Natural killer cell (primary cell): Measurements from ENCODE around the gene MPST. TPM values are rescaled to one million over a fixed set of nuclear protein-coding genes. Genes with fewer than 3 reads are reported as not detected.

Experiments
- ATAC-seq, 3 donors: fragments of 150-1000 bp in 2 of 3; fragments of 200-7000 bp in 1 of 3; cut with Tn5 transposase; 1 replicate in 1 of 3; 2 replicates in 2 of 3; pipeline ENCODE4 v1.10.0; 2021; ENCODE audit warnings: mild to moderate bottlenecking in 2 of 3, moderate library complexity in 2 of 3
- DNase-seq, 2 donors: peaks; one replicate each; pipeline versions ENCODE4 v3.0.0 to v3.0.0-alpha.2; 2013 to 2021; ENCODE audit warnings: mixed read lengths in 1 of 2
- H3K27ac ChIP-seq: one replicate; pipeline ENCODE4 v1.5.1; 2013; ENCODE audit warnings: mild to moderate bottlenecking, low read length
- H3K27me3 ChIP-seq: one replicate; pipeline ENCODE4 v1.6.1; 2013; ENCODE audit warnings: low read length; ENCODE audit not compliant: control insufficient read depth, insufficient read depth
- H3K36me3 ChIP-seq: one replicate; pipeline ENCODE4 v1.6.1; 2013; ENCODE audit warnings: low read length; ENCODE audit not compliant: control insufficient read depth, insufficient read depth
- H3K4me1 ChIP-seq: one replicate; pipeline ENCODE4 v1.6.1; 2013; ENCODE audit warnings: low read length; ENCODE audit not compliant: control insufficient read depth, insufficient read depth
- H3K4me3 ChIP-seq: one replicate; pipeline ENCODE4 v1.5.1; 2013; ENCODE audit warnings: low read length
- H3K9me3 ChIP-seq: one replicate; pipeline ENCODE4 v1.6.1; 2013; ENCODE audit warnings: low read length; ENCODE audit not compliant: control insufficient read depth, insufficient read depth
- H3K27ac Mint-ChIP-seq, 2 donors: one replicate each; pipeline ENCODE4 v1.8.0; 2022; ENCODE audit warnings: mild to moderate bottlenecking in 2 of 2, mixed read lengths in 2 of 2, moderate library complexity in 1 of 2
- H3K27me3 Mint-ChIP-seq, 2 donors: one replicate each; pipeline ENCODE4 v1.8.0; 2022; ENCODE audit warnings: low read depth in 2 of 2, mixed read lengths in 2 of 2
- H3K36me3 Mint-ChIP-seq: one replicate; pipeline ENCODE4 v1.8.0; 2022; ENCODE audit warnings: mixed read lengths
- H3K4me1 Mint-ChIP-seq, 2 donors: one replicate each; pipeline ENCODE4 v1.8.0; 2022; ENCODE audit warnings: mixed read lengths in 2 of 2
- H3K4me3 Mint-ChIP-seq: one replicate; pipeline ENCODE4 v1.8.0; 2022; ENCODE audit warnings: mild to moderate bottlenecking, moderate library complexity, mixed read lengths
- H3K9me3 Mint-ChIP-seq, 2 donors: one replicate each; pipeline ENCODE4 v1.8.0; 2022; ENCODE audit warnings: mixed read lengths in 2 of 2
- WGBS: methylation state at CpG from one replicate; pipeline ENCODE4 v1.1.7; 2013; ENCODE audit warnings: missing lambda C conversion rate; ENCODE audit not compliant: insufficient coverage; 5-methylcytosine and 5-hydroxymethylcytosine counted together
- intact Hi-C: fragments of 100-400 bp; cut with micrococcal nuclease; formaldehyde crosslinking; loops from one replicate; pipeline ENCODE4 v1.14.2; 2022
- total RNA-seq, 4 donors: library from RNA; stranded (reverse); fragments of 120-200 nt in 1 of 4; gene quantifications; one replicate each; pipeline versions ENCODE4 v1.2.3 to v1.2.4, GENCODE V29; 2013 to 2022
- TF ChIP-seq, protein P1 (sequence below): fragments of 200-600 bp; IDR thresholded peaks from one replicate; pipeline ENCODE4 v1.8.0; 2022; ENCODE audit warnings: antibody characterized with exemption

The MPST gene
- total RNA-seq, 3 donors from 2014 or later (not counting 1 experiment from before 2014, with no cell fraction given) = 21.4 to 23.9 (median 22.9) TPM

DNA sequence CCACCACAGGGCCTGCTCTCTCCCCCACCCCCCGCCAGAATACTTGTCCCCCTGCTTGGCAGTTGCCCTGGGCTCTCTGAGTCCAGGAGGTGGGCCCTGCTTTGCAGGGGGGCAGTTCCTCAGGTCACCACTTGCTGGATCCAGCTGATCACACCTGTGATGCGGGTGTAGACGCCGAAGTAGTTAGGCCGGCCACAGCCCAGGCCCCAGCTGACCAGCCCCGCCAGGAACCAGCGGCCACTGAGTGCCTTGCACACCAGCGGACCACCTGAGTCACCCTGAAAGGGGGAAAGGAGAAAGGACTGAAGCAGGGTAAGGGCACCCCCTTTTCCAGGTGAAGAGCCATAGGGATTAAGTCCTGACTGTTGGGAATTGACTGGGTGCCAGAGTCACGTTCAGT lies 46.4 kb downstream of the MPST start:
- Mint-ChIP-seq H3K36me3 (no peaks in the 10 kb centered on the region), H3K27ac (no peak overlapping the region), H3K4me1 (no peaks in the 10 kb centered on the region), H3K4me3 (no peak overlapping the region), H3K27me3 (peaks cover 17 to 19% of the 10 kb centered on the region in 2 donors), H3K9me3 (no peaks in the 10 kb centered on the region)
- TF ChIP-seq, protein P1, sequence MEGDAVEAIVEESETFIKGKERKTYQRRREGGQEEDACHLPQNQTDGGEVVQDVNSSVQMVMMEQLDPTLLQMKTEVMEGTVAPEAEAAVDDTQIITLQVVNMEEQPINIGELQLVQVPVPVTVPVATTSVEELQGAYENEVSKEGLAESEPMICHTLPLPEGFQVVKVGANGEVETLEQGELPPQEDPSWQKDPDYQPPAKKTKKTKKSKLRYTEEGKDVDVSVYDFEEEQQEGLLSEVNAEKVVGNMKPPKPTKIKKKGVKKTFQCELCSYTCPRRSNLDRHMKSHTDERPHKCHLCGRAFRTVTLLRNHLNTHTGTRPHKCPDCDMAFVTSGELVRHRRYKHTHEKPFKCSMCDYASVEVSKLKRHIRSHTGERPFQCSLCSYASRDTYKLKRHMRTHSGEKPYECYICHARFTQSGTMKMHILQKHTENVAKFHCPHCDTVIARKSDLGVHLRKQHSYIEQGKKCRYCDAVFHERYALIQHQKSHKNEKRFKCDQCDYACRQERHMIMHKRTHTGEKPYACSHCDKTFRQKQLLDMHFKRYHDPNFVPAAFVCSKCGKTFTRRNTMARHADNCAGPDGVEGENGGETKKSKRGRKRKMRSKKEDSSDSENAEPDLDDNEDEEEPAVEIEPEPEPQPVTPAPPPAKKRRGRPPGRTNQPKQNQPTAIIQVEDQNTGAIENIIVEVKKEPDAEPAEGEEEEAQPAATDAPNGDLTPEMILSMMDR = no peak
- Histone ChIP-seq H3K4me3 (no peak overlapping the region), H3K27me3 (peaks cover 13% of the 10 kb centered on the region), H3K9me3 (no peaks in the 10 kb centered on the region), H3K36me3 (no peaks in the 10 kb centered on the region), H3K27ac (no peak overlapping the region), H3K4me1 (no peaks in the 10 kb centered on the region)
- intact Hi-C loops = no loop called here
- DNase-seq (no peak), ATAC-seq (no peak)
- 94% methylated on average over 9 of the region's 9 CpGs for WGBS

DNA sequence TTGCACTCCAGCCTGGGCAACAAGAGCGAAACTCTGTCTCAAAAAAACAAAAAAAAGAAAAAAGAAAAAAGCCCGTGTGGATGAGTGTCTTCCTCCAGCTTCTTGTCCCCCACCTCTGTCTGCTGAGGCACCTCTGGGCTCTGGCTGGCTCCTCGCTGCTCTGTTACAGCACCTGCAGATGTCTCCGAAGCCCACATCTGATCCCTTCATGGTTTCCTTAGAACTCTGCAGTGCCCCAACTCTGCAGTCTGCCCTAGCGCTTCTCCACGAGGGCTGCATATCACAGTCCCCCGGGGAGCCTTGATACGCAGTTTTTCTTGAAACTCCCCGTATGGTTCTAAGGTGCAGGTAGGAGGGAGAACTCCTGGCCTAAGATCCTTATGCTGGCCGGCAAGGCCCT lies 47.9 kb downstream of the MPST start:
- Histone ChIP-seq H3K27me3 (peaks cover 13% of the 10 kb centered on the region), H3K27ac (no peak overlapping the region), H3K4me1 (no peaks in the 10 kb centered on the region), H3K36me3 (no peaks in the 10 kb centered on the region), H3K4me3 (no peak overlapping the region), H3K9me3 (no peaks in the 10 kb centered on the region)
- no peak for DNase-seq
- TF ChIP-seq, protein P1 = no peak
- Mint-ChIP-seq H3K27ac (no peak overlapping the region), H3K4me3 (no peak overlapping the region), H3K4me1 (no peaks in the 10 kb centered on the region), H3K36me3 (no peaks in the 10 kb centered on the region), H3K9me3 (no peaks in the 10 kb centered on the region), H3K27me3 (peaks cover 17 to 19% of the 10 kb centered on the region in 2 donors)
- intact Hi-C loops = no loop called here
- ATAC-seq = no peak
- 86% methylated on average over 10 of the region's 10 CpGs for WGBS

DNA sequence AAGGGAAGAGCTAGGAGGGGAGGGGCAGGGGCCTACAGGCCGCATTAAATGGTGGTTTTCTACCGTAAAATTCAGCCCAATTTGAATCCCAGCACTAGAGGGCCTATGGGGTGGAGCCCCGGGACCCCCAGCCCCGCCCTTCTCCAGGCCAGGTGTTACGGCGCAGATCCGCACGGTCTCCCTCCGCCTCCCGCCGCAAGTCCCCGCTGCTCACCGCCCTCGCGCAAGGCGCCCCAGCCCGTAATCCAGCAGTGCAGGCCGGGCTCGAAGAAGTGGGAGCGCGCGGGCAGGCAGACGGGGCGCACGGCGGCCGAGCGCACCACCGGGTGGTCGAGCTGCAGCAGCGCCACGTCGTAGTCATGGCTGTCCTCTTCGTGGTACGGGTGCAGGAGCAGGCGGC lies 49.3 kb downstream of the MPST start:
- Histone ChIP-seq H3K27ac (no peak overlapping the region), H3K9me3 (no peaks in the 10 kb centered on the region), H3K4me3 (no peak overlapping the region), H3K36me3 (no peaks in the 10 kb centered on the region), H3K4me1 (no peaks in the 10 kb centered on the region), H3K27me3 (peaks cover 13% of the 10 kb centered on the region)
- Mint-ChIP-seq H3K27me3 (peaks cover 17 to 19% of the 10 kb centered on the region in 2 donors), H3K4me3 (no peak overlapping the region), H3K9me3 (no peaks in the 10 kb centered on the region), H3K27ac (no peak overlapping the region), H3K4me1 (no peaks in the 10 kb centered on the region), H3K36me3 (no peaks in the 10 kb centered on the region)
- TF ChIP-seq, protein P1 = no peak
- ATAC-seq (peak in 1 of 3 donors; percentile 18), DNase-seq (no peak)
- intact Hi-C loops = no loop called here
- WGBS = 6% methylated on average over 36 of the region's 36 CpGs

DNA sequence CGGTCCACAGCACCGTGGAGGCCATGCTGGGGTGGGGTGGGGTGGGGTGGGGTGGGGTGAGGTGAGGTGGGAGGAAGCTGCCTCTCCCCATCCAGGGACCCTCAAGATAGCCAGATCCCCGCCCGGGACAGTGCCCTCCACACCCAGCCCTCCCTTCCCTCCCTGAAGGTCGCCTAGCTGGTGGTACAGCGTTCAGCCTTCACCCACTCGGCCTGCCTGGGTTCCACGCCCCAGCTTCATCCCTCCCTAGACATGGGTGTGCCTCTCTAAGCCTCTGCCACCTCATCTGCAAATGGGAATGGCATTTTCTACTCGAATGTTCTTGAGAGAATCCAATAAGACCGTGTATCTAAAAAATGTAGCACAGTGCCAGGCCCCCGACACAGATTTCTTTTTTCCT lies 49.8 kb downstream of the MPST start:
- intact Hi-C loops = no loop called here
- DNase-seq = no peak

More for the DNA sequence above, 49.8 kb downstream of the MPST start:
- TF ChIP-seq, protein P1 = no peak
- Mint-ChIP-seq H3K4me1 (no peaks in the 10 kb centered on the region), H3K27me3 (peaks cover 17 to 19% of the 10 kb centered on the region in 2 donors), H3K27ac (no peak overlapping the region), H3K36me3 (no peaks in the 10 kb centered on the region), H3K4me3 (no peak overlapping the region), H3K9me3 (no peaks in the 10 kb centered on the region)
- Histone ChIP-seq H3K4me3 (no peak overlapping the region), H3K4me1 (no peaks in the 10 kb centered on the region), H3K9me3 (no peaks in the 10 kb centered on the region), H3K27ac (no peak overlapping the region), H3K27me3 (peaks cover 13% of the 10 kb centered on the region), H3K36me3 (no peaks in the 10 kb centered on the region)
- ATAC-seq = no peak
- 44% methylated on average over 11 of the region's 11 CpGs for WGBS
